ENCODE results near the gene VPS72.

- no peak for TF ChIP-seq CTCF (IDR thresholded peaks at IDR 0.05)
- no peak for TF ChIP-seq POLR2A (IDR thresholded peaks at IDR 0.05)
These were observed 44.5 kb downstream of the VPS72 start for GRCh38 chr1:151145304-151146071.

Measured in heart left ventricle (tissue), 13 donors.